Dedifferentiated amniotic fluid mesenchymal stem cell (primary cell): Measurements from ENCODE around the gene SLC25A18.
"Not testable (repeated sequence)": the region's sequence is repeated elsewhere in the genome, so short reads cannot be mapped to it uniquely, and the experiment has no call there.

Source experiments
- DNase-seq: peaks from one replicate; pipeline ENCODE4 v3.0.0-alpha.2; 2016; ENCODE audit errors: extremely low spot score

SLC25A18 gene

DNA sequence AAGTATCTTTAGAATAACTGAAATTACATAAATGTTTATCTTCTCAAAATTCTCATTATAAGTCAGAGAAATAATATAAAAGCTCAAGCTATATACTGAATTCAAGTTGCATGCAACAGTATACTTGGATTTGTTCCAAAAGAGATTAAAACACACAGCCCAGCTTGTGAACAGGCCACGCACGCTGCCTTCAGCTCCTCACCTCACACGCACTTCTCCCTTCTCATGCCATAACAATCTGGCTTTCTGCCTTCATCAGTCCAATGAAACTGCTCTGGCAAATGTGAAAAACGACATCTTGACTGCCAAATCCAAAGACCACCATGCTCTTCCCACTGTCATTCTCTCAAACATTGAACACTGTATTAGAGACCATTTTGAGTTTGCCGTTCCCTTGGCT lies 43.2 kb downstream of the SLC25A18 start:
- peak; percentile 21 for DNase-seq

DNA sequence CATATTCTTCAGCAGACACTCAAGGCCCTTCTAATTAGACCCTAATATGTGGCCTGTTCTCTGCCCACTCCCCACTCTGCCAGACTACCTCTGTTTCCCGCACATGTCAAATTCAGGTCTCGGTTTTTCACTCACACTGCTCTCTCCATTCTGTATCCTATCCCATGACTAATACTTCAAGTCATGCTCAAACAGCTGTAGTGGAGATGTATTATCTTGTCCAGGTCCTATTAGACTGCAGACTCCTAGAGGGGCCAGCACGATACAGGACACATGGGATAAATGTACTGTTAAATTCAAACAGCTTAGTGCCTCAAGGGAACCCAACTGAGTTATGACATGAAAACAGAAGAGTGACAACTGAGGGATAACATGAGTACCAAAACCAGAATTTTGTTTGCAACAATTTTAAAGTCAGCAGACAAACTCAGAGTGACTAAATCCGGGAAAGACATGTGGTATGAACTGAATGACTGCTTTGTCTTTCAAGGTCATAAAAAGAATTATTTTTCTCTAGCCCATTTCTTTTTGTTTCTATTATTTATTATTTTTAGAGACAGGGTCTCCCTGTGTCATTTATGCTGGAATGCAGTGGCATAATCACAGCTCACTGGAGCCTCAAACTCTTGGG lies 44.7 kb downstream of the SLC25A18 start:
- no peak for DNase-seq

GRCh38 chr22:17612057-17612456 lies 48.8 kb downstream of the SLC25A18 start:
- DNase-seq, result peak; percentile 27

DNA sequence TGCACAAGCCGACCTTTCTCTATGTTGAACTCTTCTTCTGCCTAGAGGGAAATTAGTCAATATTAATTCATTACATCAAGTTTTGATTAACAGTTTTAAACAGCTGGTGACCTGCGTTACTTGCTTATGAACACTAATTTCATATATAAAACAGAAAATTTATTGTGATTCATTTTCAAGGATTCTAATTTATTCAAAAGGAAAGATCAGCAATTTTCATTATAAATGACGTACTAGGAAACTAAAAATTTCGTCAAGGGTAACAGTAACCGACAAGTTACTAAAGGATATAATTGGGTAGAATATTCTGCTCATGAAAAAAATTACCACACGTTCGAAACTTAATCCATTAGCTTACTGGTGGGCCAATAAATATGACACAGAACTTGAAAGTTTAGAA lies 50.0 kb downstream of the SLC25A18 start:
- DNase-seq, result no peak

DNA sequence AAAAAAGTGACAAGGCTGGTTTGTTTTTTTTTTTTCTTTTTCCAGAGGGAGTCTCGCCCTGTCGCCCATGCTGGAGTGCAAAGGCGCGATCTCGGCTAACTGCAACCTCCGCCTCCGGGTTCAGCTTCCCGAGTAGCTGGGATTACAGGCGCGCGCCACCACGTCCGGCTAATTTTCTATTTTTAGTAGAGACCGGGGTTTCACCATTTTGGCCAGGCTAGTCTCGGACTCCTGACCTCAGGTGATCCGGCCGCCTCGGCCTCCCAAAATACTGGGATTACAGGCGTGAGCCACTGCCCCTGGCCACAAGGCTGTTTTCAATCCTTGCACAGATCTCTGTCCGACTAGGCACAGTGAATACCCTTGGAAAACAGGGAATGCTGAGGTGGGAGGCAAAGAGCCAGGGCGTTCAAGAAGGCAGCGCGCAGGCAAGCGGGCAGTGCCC lies 64.7 kb downstream of the SLC25A18 start:
- no peak for DNase-seq

GRCh38 chr22:17628406-17629172 lies 65.3 kb downstream of the SLC25A18 start, which contains the start of gene ATP6V1E1:
Gene ATP6V1E1, minus strand, starts transcription at chr22:17628749. Its CDS starts 114 bp downstream, at chr22:17628635.
- DNase-seq, result peak; percentile 98

- DNase-seq, result no peak
Measured at GRCh38 chr22:17629173-17629489, 65.8 kb downstream of the SLC25A18 start.

DNA sequence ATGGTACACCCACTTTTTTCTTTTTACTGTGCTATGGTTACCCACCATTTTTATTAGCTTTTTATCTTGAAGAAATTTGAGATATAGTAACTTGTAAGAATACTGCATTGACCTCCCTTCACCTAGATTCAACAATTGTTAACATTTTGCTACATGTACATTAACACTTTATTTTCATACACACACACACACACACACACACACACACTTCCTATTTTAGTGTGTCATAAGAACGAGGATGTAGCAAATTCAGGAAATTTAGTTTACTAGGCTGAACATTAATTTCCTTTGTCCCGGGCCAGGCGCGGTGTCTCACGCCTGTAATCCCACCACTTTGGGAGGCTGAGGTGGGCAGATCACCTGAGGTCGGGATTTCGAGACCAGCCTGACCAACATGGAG lies 66.3 kb downstream of the SLC25A18 start:
- DNase-seq, result no peak

- DNase-seq, result no peak
Measured at GRCh38 chr22:17631076-17631565, 67.8 kb downstream of the SLC25A18 start.

GRCh38 chr22:17633217-17633997 lies 70.1 kb downstream of the SLC25A18 start:
- DNase-seq, result peak; percentile 30

- DNase-seq, result no peak
Measured at GRCh38 chr22:17633998-17634323, 70.7 kb downstream of the SLC25A18 start.

DNA sequence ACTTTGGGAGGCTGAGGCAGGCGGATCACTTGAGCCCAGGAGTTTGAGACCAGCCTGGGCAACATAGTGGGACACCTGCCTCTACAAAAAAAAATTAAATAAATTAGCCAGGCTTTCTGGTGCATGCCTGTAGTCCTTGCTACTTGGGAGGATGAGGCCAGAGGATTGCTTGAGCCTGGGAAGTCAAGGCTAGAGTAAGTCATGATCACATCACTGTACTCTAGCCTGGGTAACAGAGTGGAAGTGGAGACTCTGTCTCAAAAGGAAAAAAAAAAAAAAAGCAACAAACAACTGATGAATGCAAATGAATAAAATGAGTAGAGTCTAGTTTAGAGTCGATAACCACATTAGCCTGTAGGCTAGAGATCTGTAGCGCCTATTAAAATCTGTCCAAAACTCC lies 71.4 kb downstream of the SLC25A18 start:
- DNase-seq, result no peak

- DNase-seq, result not testable (repeated sequence)
Measured at GRCh38 chr22:17636850-17637249, 73.6 kb downstream of the SLC25A18 start.

DNA sequence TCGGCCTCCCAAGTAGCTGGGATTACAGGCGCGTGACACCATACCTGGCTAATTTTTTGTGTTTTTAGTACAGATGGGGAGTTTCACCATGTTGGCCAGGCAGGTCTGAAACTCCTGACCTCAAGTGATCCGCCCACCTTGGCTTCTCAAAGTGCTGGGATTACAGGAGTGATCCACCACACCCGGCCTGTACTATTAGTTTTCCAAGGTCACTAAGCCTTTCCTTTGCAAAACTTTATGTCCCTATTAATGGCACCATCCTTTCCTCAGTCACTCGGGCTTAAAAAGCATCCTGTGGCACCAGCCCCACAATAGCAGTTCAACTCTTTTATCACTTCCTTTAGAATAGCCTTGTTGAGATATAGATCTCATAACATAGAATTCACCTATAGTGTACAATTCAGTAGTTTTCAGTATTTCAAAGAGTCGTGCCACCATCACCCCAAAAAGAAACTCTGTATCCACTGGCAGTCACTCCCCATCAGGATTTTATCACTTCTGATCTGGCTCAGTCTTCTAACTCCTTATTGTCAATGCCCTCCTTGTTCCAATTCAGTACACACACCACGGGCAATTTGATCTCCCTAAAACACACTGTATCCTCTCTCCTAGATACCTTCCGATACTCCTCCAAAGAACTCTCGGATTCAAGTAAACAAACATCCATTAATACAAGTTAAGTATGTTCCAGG lies 74.3 kb downstream of the SLC25A18 start:
- no peak for DNase-seq

DNA sequence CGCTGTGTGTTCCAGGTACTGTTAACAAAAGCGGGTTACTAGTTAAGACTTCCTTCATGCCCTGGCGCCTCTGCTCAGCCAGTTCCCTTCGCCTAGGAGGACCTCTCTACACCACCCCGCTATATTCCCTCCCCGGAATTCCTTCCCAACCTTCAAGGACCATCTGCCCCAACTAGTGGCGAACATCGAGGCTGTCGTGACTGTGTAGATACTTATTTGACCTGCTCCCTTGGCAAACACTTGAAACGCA lies 74.8 kb downstream of the SLC25A18 start:
- no peak for DNase-seq

- DNase-seq, result peak; percentile 77
Measured at GRCh38 chr22:17638432-17639246, 75.3 kb downstream of the SLC25A18 start, which contains the start of gene BCL2L13. Gene BCL2L13, plus strand, starts transcription at chr22:17638757. Its CDS starts 16,955 bp downstream, at chr22:17655712.

- peak; percentile 76 for DNase-seq
Measured at GRCh38 chr22:17639247-17639741, 76.0 kb downstream of the SLC25A18 start.
